HG03135 (cell line): ENCODE data around the gene XCL2.
"Not testable (repeated sequence)": the region's sequence is repeated elsewhere in the genome, so short reads cannot be mapped to it uniquely, and the experiment has no call there.

Experiments
- ATAC-seq: cut with Tn5 transposase; IDR thresholded peaks from one replicate; pipeline ENCODE4 v1.9.1; 2021; ENCODE audit warnings: mild to moderate bottlenecking, moderate library complexity; ENCODE audit not compliant: unreplicated experiment

The XCL2 gene

GRCh38 chr1:168543840-168544498 lies at the start of gene XCL2:
Gene XCL2, minus strand, starts transcription at chr1:168543997. Its CDS starts 33 bp downstream, at chr1:168543964.
- not testable (repeated sequence) for ATAC-seq

- no peak for ATAC-seq
Observed at GRCh38 chr1:168591641-168592250, 47.9 kb upstream of the XCL2 start.

GRCh38 chr1:168591066-168591465 lies 47.3 kb upstream of the XCL2 start:
- ATAC-seq = no peak

- ATAC-seq = no peak
Observed at GRCh38 chr1:168589167-168589566, 45.4 kb upstream of the XCL2 start.

- no peak for ATAC-seq
Observed at GRCh38 chr1:168585937-168586336, 42.1 kb upstream of the XCL2 start.

- ATAC-seq = no peak
Observed at GRCh38 chr1:168585191-168585590, 41.4 kb upstream of the XCL2 start.

- no peak for ATAC-seq
Observed at GRCh38 chr1:168583571-168583970, 39.8 kb upstream of the XCL2 start.

- no peak for ATAC-seq
Observed at GRCh38 chr1:168582688-168583336, 39.0 kb upstream of the XCL2 start.

GRCh38 chr1:168581817-168582572 lies 38.2 kb upstream of the XCL2 start:
- no peak for ATAC-seq

GRCh38 chr1:168580991-168581390 lies 37.2 kb upstream of the XCL2 start:
- not testable (repeated sequence) for ATAC-seq

GRCh38 chr1:168580290-168580689 lies 36.5 kb upstream of the XCL2 start:
- ATAC-seq = not testable (repeated sequence)

- ATAC-seq = not testable (repeated sequence)
Observed at GRCh38 chr1:168578531-168579185, 34.9 kb upstream of the XCL2 start.

GRCh38 chr1:168576245-168576688 lies 32.5 kb upstream of the XCL2 start, which contains the start of gene XCL1:
Gene XCL1, plus strand, starts transcription at chr1:168576605. Its CDS starts 33 bp downstream, at chr1:168576638.
- ATAC-seq = not testable (repeated sequence)

- not testable (repeated sequence) for ATAC-seq
Observed at GRCh38 chr1:168574234-168574633, 30.4 kb upstream of the XCL2 start.

- ATAC-seq = no peak
Observed at GRCh38 chr1:168572633-168573032, 28.8 kb upstream of the XCL2 start.

GRCh38 chr1:168570652-168571051 lies 26.9 kb upstream of the XCL2 start:
- ATAC-seq = no peak

- no peak for ATAC-seq
Observed at GRCh38 chr1:168568346-168568745, 24.5 kb upstream of the XCL2 start.

- ATAC-seq = no peak
Observed at GRCh38 chr1:168567568-168567967, 23.8 kb upstream of the XCL2 start.

- ATAC-seq = no peak
Observed at GRCh38 chr1:168567007-168567406, 23.2 kb upstream of the XCL2 start.

GRCh38 chr1:168565825-168566224 lies 22.0 kb upstream of the XCL2 start:
- ATAC-seq = no peak

- no peak for ATAC-seq
Observed at GRCh38 chr1:168561989-168562388, 18.2 kb upstream of the XCL2 start.
